SHP77 (cell line): ENCODE data around the gene KIF1A.

Experiments used
- DNase-seq, 2 experiments: peaks; one replicate each; lab custom pipeline; 2025; lab: John Stamatoyannopoulos, UW

The KIF1A gene

DNA sequence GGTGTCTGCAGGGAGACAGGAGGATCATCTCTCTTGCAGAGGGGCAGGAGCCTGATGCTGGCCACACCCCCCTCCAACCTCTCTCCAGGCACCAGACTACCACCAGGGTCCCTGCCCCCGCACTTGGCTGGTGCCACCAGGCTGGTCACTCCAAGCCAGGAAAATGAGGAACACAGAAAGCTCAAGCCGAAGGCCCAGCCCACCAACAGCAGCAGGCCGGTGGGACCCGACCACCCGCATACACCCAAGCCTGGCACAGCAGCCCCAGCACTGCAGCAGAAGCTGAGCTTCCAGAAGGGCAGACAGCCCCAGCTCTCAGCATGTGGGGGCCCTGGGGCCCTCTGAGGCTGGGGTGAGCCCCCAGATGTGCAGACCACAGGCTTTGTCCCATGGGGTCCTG, 52.7 kb downstream of the KIF1A start:
- DNase-seq: no peak

- no peak for DNase-seq
These were observed 53.9 kb downstream of the KIF1A start for GRCh38 chr2:240766072-240766471.

GRCh38 chr2:240765007-240765406, 55.0 kb downstream of the KIF1A start:
- no peak for DNase-seq

DNA sequence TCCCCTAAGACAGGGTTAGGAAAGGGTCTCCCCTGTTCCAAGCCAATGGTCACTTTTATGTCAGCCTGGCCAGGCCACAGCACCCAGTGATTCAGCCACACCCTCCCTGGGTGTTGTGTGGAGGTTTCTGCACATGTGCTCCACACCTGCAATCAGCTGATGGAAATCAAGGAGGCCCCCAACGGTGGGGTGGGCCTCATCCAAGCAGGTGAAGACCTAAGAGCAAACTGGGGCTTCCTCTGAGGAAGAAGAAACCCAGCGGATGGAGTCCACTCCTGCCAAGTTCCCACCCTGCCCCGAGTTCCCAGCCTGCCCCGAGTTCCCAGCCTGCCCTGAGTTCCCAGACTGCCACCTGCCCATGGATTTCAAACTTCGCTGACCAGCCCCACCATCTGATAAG, 55.4 kb downstream of the KIF1A start:
- DNase-seq: no peak

DNA sequence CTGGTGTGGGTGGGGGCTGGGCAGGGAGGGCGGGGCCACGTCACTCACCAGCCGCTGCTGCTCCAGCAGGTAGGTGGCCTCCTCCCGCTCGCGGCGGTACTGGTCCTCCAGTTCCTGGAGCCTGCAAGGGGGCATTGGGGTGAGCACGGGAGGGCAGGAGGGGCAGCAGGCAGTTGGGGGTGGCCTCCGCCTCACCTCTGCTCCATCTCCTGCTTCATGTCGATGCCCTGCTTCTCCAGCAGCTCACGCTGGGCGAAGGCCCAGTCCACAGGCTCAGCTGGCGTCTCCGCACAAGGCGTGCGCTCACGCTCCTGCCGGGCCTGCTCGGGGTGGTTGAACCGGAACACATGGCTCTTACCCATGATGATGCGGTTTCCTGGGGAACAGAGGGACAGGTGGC, 57.0 kb downstream of the KIF1A start:
- DNase-seq: no peak

- DNase-seq: no peak
These were observed 57.8 kb downstream of the KIF1A start for GRCh38 chr2:240762249-240762648.

GRCh38 chr2:240760576-240761246, 59.3 kb downstream of the KIF1A start:
- no peak for DNase-seq

- DNase-seq: no peak
These were observed 59.9 kb downstream of the KIF1A start for GRCh38 chr2:240760121-240760520.

GRCh38 chr2:240759459-240759858, 60.6 kb downstream of the KIF1A start:
- no peak for DNase-seq

GRCh38 chr2:240757086-240757614, 62.9 kb downstream of the KIF1A start:
- no peak for DNase-seq

GRCh38 chr2:240752209-240752608, 67.8 kb downstream of the KIF1A start:
- no peak for DNase-seq

DNA sequence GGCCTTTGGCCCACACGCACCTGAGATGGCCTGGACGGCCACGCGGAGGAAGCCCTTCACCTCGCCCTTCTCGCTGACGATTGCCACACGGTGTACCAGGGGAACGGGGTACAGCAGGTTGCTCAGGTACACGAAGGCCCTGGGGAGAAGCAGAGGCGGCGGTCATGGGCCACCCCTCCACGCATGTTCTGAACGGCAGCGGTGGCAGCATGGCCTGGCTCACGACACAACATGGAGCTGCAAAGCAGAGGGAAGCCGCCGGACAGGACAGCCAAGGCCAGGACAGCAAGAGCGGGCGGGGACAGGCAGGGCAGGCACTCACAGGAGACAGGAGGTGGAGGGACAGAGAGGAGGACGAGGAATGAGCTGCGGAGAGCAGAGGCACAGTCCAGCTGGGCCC, 69.6 kb downstream of the KIF1A start:
- no peak for DNase-seq

- DNase-seq: no peak
These were observed 70.5 kb downstream of the KIF1A start for GRCh38 chr2:240749516-240749915.

DNA sequence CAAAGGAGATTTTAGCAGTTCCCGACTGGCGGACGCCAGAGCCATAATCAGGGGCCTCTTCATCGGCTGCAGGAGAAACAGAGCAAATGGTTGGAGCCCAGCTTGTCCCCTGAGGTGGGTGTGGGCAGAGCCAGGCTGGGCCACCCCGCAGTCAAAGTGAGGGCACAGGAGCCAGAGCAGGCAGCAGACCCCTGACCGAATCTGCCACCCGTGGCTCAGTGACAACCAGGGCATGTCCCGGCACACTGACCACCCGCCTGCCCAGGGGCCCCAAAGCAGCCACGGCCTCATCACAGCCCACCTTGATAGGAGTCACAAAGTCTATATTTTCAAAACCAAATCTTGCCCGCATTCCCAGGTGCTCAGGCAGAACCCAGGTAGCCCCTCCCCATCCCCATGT, 72.8 kb downstream of the KIF1A start:
- DNase-seq: no peak

GRCh38 chr2:240746671-240747070, 73.3 kb downstream of the KIF1A start:
- no peak for DNase-seq

GRCh38 chr2:240745962-240746361, 74.1 kb downstream of the KIF1A start:
- DNase-seq: no peak

DNA sequence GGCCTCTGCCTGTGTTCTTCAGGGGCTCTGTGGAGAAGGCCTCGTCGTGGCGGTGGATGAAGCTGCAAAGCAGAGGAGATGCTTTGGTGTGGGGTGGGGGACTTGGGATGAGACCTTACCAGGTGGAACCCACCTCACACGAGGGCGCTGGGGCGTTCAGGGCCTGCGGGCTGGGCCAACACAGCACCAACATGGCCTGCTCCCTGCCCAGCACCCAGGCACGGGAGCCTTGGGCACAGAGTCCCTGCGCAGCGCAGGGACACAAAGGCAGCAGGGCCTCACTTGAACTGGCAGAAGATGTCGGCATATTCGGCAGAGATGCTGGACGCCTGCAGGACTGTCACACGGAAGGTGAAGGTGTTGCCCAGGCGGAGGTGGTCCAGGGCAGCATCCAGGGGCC, 74.6 kb downstream of the KIF1A start:
- DNase-seq: no peak

GRCh38 chr2:240742602-240743095, 77.4 kb downstream of the KIF1A start:
- DNase-seq: no peak

- no peak for DNase-seq
These were observed 78.9 kb downstream of the KIF1A start for GRCh38 chr2:240741091-240741490.

DNA sequence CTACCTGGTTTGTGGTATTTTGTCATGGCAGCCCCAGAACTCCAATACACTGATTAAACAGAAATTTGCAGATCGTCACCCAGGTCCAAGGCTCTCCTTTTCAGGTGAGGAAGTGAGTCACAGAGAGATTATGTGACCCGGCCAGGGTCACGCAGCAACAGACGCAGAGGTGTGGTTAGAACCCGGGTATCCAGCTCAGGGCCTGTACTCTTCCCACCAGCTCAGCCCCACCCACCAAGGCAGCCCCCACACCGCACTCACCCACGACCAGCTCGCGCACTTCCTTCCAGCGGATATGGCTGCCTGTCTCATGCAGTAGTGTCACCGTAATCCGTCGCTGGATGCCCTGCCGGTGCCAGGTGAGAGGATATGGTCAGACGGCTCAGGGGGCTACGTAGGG, 80.2 kb downstream of the KIF1A start:
- no peak for DNase-seq

DNA sequence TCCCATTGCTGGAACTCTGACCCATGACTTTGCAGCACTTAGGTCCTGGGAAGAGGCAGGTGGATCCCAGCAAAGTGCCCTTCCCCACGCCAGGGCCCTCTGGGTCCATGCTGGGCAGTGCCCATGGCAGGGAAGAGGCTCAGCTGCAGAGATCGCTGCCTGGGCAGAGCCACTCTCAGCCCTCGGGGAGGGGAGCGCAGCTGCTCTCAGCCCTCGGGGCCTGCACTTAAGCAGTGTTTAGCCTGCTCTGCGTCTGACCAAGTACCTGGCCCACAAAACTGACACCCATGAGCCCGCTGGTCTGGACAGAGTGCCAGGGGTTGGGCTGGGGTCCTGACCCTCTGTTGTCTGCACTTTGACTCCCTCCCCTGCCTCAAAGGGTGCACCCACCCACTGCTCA, 82.1 kb downstream of the KIF1A start:
- DNase-seq: no peak

- DNase-seq: no peak
These were observed 82.5 kb downstream of the KIF1A start for GRCh38 chr2:240737512-240737911.

GRCh38 chr2:240736281-240737250, 83.5 kb downstream of the KIF1A start:
- no peak for DNase-seq
